Measurements from ENCODE around the gene SMIM38.

Gene SMIM38
- 0 to 3.0 (median 0.66) reads per million in 9 experiments for total RNA-seq

GRCh38 chr11:69155302-69156234, at the start of gene SMIM38:
SMIM38 (plus strand) TSS chr11:69155935; CDS start chr11:69157847, 1,912 bp downstream.
- Mint-ChIP-seq H3K27me3 (peaks cover 14 to 61% of the 10 kb centered on the region in 2 donors), H3K4me1 (ENCODE audit: low read depth in 2 of 2) (no peaks in the 10 kb centered on the region), H3K27ac (no peak within 1 kb of the TSS), H3K4me3 (no peak within 1 kb of the TSS), H3K9me3 (no peaks in the 10 kb centered on the region), H3K36me3 (ENCODE audit: insufficient read depth) (no peaks in the 10 kb centered on the region)
- no peak for DNase-seq
- ATAC-seq (replicated peaks), result no peak

GRCh38 chr11:69106031-69106811, 49.5 kb upstream of the SMIM38 start:
- Mint-ChIP-seq H3K27me3 (peaks cover 16 to 20% of the 10 kb centered on the region in 2 donors), H3K9me3 (peaks cover 0 to 9% of the 10 kb centered on the region in 2 donors), H3K27ac (no peak overlapping the region), H3K4me1 (ENCODE audit: low read depth in 2 of 2) (no peaks in the 10 kb centered on the region), H3K36me3 (ENCODE audit: insufficient read depth) (no peaks in the 10 kb centered on the region), H3K4me3 (no peak overlapping the region)
- no peak for ATAC-seq (replicated peaks)
- DNase-seq, result no peak

DNA sequence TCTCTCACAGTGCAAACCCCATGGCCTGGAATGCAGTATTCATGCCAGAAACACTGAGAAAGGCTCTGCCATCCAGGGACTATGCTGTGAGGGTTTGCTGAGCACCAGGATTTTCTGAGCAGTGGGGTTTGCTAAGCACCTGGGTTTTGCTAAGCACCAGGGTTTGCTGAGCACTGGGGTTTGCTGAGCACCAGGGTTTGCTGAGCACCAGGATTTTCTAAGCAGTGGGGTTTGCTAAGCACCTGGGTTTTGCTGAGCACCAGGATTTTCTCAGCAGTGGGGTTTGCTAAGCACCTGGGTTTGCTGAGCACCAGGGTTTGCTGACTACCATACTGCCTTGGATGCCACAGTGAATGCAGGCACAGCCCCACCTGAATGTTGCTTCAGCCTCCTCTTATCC, 48.3 kb upstream of the SMIM38 start:
- Mint-ChIP-seq H3K27me3 (peaks cover 13 to 19% of the 10 kb centered on the region in 2 donors), H3K9me3 (peaks cover 0 to 9% of the 10 kb centered on the region in 2 donors), H3K4me1 (ENCODE audit: low read depth in 2 of 2) (no peaks in the 10 kb centered on the region), H3K27ac (no peak overlapping the region), H3K4me3 (no peak overlapping the region), H3K36me3 (ENCODE audit: insufficient read depth) (no peaks in the 10 kb centered on the region)
- no peak for ATAC-seq (replicated peaks)
- no peak for DNase-seq

- H3K4me3 Mint-ChIP-seq, result no peak overlapping the region
- DNase-seq, result no peak
- peaks cover 0 to 9% of the 10 kb centered on the region in 2 donors for H3K9me3 Mint-ChIP-seq
- no peaks in the 10 kb centered on the region for H3K36me3 Mint-ChIP-seq (ENCODE audit: insufficient read depth)
- H3K27ac Mint-ChIP-seq, result no peak overlapping the region
- ATAC-seq (replicated peaks), result no peak
- H3K27me3 Mint-ChIP-seq, result peaks cover 6 to 15% of the 10 kb centered on the region in 2 donors
- H3K4me1 Mint-ChIP-seq (ENCODE audit: low read depth in 2 of 2), result no peaks in the 10 kb centered on the region
Measured at GRCh38 chr11:69108030-69108429, 47.7 kb upstream of the SMIM38 start.

DNA sequence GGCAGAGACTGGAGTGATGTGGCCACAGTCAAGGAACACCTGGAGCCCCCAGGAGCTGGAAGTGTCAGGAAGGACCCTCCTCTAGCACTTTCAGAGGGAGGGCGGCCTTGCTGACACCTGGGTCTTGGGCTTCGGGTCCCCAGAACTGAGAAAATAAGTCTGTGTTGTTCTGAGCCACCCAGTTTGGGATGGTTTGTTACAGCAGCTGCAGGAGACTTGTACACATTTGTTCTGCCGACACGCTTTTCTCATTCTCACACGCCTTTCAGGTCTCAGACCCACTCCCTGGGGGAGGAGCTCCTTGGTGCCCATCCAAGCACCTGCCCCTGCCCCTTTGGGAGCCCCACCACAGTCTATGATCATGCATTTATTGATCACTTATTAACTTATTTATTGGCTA, 47.2 kb upstream of the SMIM38 start:
- H3K4me3 Mint-ChIP-seq, result no peak overlapping the region
- no peak overlapping the region for H3K27ac Mint-ChIP-seq
- ATAC-seq (replicated peaks) (no peak), DNase-seq (no peak)
- H3K36me3 Mint-ChIP-seq (ENCODE audit: insufficient read depth), result no peaks in the 10 kb centered on the region
- H3K4me1 Mint-ChIP-seq (ENCODE audit: low read depth in 2 of 2), result no peaks in the 10 kb centered on the region
- peaks cover 0 to 9% of the 10 kb centered on the region in 2 donors for H3K9me3 Mint-ChIP-seq
- H3K27me3 Mint-ChIP-seq, result peaks cover 5 to 18% of the 10 kb centered on the region in 2 donors

GRCh38 chr11:69109101-69109500, 46.6 kb upstream of the SMIM38 start:
- H3K4me1 Mint-ChIP-seq (ENCODE audit: low read depth in 2 of 2), result no peaks in the 10 kb centered on the region
- H3K36me3 Mint-ChIP-seq (ENCODE audit: insufficient read depth), result no peaks in the 10 kb centered on the region
- H3K9me3 Mint-ChIP-seq, result peaks cover 0 to 9% of the 10 kb centered on the region in 2 donors
- no peak overlapping the region for H3K4me3 Mint-ChIP-seq
- H3K27ac Mint-ChIP-seq, result no peak overlapping the region
- DNase-seq (no peak), ATAC-seq (replicated peaks) (no peak)
- peaks cover 9 to 19% of the 10 kb centered on the region in 2 donors for H3K27me3 Mint-ChIP-seq

GRCh38 chr11:69110451-69110850, 45.3 kb upstream of the SMIM38 start:
- no peak for DNase-seq
- no peaks in the 10 kb centered on the region for H3K4me1 Mint-ChIP-seq (ENCODE audit: low read depth in 2 of 2)
- peaks cover 4% of the 10 kb centered on the region for H3K36me3 Mint-ChIP-seq (ENCODE audit: insufficient read depth)
- no peak overlapping the region for H3K27ac Mint-ChIP-seq
- H3K27me3 Mint-ChIP-seq, result peaks cover 11 to 24% of the 10 kb centered on the region in 2 donors
- no peak overlapping the region for H3K4me3 Mint-ChIP-seq
- H3K9me3 Mint-ChIP-seq, result peaks cover 0 to 9% of the 10 kb centered on the region in 2 donors
- ATAC-seq (replicated peaks), result no peak

DNA sequence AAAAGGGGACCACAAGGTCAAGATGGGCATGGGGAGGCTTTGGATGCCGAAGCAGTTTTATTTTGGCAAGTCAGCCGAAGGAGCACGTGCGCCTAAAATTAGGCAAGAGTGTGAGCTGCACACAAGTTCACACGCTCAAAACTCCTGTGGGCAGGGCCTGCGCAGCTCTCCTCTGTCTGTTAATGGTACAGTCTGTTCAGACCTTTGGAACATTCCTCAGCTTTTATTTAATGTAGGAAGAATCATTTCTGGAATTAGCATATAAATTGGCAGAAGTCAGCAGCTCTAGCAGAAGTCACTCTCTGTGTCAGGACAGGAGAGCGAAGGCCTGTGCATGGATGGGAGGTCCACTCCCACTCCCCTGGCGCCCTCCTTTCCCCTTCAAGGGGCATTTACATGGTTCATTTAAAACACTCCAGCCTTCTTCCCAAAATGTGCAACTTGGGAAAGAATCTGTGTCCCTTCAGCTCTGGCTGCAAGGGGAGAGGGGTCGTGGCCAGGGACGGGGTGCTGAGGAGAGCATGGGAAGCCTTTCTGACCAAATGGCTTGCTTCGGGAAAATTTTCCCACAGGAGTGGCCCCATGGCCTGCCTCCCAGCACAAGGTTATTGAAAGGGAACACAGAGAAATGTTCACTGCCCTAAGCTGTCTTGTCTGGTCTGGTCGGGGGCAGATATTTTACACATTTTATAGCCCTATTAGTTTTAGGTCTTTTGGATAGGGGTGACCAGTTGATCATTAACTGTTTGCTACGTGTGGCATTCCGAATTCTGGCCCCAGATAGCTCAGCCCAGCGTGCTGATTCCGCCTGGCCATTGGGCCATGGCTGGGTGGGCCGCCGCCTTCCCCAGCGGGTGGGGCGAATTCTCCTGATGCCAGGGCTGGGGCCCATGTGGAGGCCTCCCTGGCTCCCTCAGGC, 43.9 kb upstream of the SMIM38 start:
- peaks cover 4% of the 10 kb centered on the region for H3K36me3 Mint-ChIP-seq (ENCODE audit: insufficient read depth)
- ATAC-seq (replicated peaks) (no peak), DNase-seq (no peak)
- H3K27ac Mint-ChIP-seq, result no peak overlapping the region
- peaks cover 0 to 9% of the 10 kb centered on the region in 2 donors for H3K9me3 Mint-ChIP-seq
- H3K27me3 Mint-ChIP-seq, result peaks cover 11 to 20% of the 10 kb centered on the region in 2 donors
- H3K4me1 Mint-ChIP-seq (ENCODE audit: low read depth in 2 of 2), result no peaks in the 10 kb centered on the region
- H3K4me3 Mint-ChIP-seq, result no peak overlapping the region

GRCh38 chr11:69113226-69113625, 42.5 kb upstream of the SMIM38 start:
- peaks cover 4% of the 10 kb centered on the region for H3K36me3 Mint-ChIP-seq (ENCODE audit: insufficient read depth)
- no peak overlapping the region for H3K4me3 Mint-ChIP-seq
- ATAC-seq (replicated peaks) (no peak), DNase-seq (no peak)
- H3K27ac Mint-ChIP-seq, result no peak overlapping the region
- no peaks in the 10 kb centered on the region for H3K4me1 Mint-ChIP-seq (ENCODE audit: low read depth in 2 of 2)
- peaks cover 0 to 9% of the 10 kb centered on the region in 2 donors for H3K9me3 Mint-ChIP-seq
- peaks cover 11 to 14% of the 10 kb centered on the region in 2 donors for H3K27me3 Mint-ChIP-seq

- no peaks in the 10 kb centered on the region for H3K4me1 Mint-ChIP-seq (ENCODE audit: low read depth in 2 of 2)
- H3K4me3 Mint-ChIP-seq, result no peak overlapping the region
- DNase-seq (no peak), ATAC-seq (replicated peaks) (no peak)
- peaks cover 0 to 9% of the 10 kb centered on the region in 2 donors for H3K9me3 Mint-ChIP-seq
- peaks cover 11 to 13% of the 10 kb centered on the region in 2 donors for H3K27me3 Mint-ChIP-seq
- H3K27ac Mint-ChIP-seq, result no peak overlapping the region
- peaks cover 4% of the 10 kb centered on the region for H3K36me3 Mint-ChIP-seq (ENCODE audit: insufficient read depth)
Measured at GRCh38 chr11:69113646-69114340, 41.9 kb upstream of the SMIM38 start.

DNA sequence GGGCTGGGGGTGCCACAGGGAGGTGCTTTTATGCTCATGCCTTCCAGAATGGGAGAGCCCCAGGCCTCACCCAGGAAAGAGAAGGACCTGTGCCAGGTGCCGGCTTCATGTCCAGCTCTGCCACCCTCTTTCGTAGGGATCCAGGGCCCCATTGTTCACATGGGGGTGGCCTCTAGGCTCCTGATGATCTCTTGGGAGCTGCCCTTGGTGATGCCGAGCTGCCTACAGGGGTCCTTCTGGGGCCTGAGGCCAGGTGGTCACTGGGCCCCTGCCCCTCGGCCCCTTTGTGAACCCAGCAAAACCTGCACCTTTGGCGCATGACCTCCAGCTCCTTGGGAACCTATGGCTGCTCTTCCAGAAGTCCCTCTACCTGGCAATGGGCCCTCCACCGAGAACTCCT, 41.4 kb upstream of the SMIM38 start:
- Mint-ChIP-seq H3K36me3 (ENCODE audit: insufficient read depth) (peaks cover 4% of the 10 kb centered on the region), H3K4me1 (ENCODE audit: low read depth in 2 of 2) (no peaks in the 10 kb centered on the region), H3K9me3 (peaks cover 0 to 9% of the 10 kb centered on the region in 2 donors), H3K4me3 (no peak overlapping the region), H3K27me3 (peaks cover 13 to 14% of the 10 kb centered on the region in 2 donors), H3K27ac (no peak overlapping the region)
- no peak for ATAC-seq (replicated peaks)
- no peak for DNase-seq

DNA sequence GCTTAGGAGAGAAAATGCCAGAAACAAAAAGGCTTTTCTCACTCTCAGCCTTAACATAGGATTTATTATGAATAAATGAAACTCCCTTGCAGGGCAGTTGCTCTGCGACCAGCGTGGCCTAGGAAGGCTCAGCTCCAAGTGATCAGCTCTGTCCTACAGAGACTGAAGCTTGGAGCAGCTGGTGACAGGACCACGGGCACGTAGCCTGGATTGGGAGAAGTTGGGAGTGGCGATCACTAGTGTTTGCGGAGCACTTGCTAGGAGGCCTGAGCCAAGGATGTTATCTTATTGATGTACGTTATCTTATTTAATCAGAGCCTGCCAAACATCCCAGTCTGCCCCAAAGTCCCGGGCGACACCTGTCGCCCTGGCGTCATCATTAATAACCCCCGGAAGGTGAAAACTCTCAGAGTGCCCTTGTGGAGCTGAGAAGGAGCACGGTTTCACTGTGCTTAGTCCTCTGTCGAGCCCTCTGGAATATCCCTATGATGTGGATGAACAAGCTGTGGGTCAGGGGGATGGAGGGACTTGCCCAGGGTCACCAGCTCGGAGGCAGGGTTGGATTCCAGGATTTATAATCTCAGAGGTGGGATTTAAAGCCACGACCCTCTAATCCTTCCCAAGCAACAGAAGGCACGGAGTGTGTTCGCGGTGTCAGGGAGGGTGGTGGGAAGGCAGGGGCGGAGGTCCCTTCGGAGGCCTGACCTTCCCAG, 40.8 kb upstream of the SMIM38 start:
- no peak overlapping the region for H3K27ac Mint-ChIP-seq

More for the DNA sequence above, 40.8 kb upstream of the SMIM38 start:
- Mint-ChIP-seq H3K9me3 (peaks cover 0 to 9% of the 10 kb centered on the region in 2 donors), H3K27me3 (peaks cover 13 to 20% of the 10 kb centered on the region in 2 donors), H3K36me3 (ENCODE audit: insufficient read depth) (peaks cover 4% of the 10 kb centered on the region), H3K4me1 (ENCODE audit: low read depth in 2 of 2) (no peaks in the 10 kb centered on the region), H3K4me3 (no peak overlapping the region)
- ATAC-seq (replicated peaks) (no peak), DNase-seq (no peak)

All from effector memory CD8-positive, alpha-beta T cell (primary cell).